NCI-H1417 (cell line): ENCODE results near the gene CXCR6.

Experiments
- DNase-seq, 3 experiments: peaks; one replicate each; lab custom pipeline; 2025; lab: John Stamatoyannopoulos, UW

Gene CXCR6

DNA sequence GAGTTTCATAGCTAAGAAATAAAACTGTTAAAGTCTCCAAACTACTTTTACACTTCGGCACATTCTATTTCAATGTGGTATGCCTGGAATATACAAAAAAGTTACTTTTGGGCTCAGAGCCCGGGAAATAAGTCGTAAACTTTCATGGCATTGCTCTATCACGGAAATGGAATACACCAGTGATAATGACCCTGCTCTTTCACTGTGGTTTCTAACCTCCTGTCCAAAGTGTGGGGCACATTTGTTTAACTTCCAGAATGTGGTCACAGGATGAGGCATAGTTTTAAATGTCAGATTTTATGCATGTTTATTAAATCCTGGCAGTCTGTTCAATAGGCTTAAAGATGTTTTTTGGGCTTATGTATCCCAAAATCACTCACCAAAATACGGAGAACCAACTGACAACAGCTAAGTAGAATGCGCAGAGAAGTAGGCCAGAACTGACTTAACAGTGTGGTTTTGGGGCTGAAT, 5.1 kb downstream of the CXCR6 start:
- no peak for DNase-seq

DNA sequence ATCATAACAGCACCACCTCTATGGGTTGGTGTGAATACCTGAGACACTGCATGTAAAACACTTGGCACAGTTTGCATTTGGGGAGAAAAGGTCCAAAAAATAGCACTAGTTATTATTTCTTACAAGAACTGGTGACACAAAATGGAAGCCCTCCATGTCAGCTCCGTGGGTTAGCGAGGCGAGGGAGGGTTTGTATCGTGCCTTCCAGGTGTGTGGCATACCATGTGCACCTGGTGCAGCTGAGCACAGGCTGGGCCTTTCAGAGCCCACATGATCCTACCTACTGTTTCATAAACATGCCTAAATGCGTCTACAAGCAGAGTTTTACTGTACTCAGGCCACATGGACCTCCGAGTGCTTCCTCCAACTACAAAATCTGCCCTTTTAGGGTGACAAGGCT, 5.6 kb downstream of the CXCR6 start:
- DNase-seq = no peak

DNA sequence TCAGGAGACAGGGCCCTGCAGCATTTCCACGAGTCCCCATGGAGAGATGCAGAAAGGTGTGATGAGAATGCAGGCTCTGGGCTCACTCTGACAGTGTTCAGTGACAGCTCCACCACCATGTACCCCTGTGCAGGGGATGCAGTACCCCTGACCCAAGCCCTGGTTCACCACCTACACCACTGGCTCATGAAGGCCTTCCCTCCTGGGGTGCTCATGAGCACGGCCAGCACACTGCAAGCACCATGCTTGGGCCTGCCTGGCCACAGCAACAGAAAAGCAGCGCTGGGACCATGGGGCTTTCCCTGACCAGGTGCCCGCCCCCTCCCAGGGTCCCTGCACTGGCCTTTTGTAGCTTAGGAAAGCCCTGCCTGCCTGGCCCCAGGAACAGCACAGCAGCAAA, 6.2 kb downstream of the CXCR6 start:
- no peak for DNase-seq

DNA sequence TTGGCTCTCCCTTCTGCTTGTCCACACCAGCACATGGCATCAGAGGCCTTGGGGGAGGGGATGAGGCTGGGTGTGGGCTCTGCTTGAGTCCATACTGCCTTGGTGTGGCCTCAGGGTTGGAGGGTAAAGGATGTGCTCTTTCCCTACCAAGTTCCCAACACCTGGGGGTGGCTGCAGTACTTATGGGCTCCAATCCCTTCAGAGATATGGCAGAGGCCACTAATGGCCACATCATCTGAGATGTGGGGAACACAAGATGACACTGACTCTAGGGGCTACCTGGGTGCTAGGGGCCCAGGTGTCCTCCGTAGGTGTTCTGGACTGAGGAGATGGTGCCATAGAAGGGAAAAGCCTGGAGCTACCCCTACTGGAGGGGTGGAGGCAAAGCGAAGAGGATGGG, 6.9 kb downstream of the CXCR6 start:
- DNase-seq = no peak

DNA sequence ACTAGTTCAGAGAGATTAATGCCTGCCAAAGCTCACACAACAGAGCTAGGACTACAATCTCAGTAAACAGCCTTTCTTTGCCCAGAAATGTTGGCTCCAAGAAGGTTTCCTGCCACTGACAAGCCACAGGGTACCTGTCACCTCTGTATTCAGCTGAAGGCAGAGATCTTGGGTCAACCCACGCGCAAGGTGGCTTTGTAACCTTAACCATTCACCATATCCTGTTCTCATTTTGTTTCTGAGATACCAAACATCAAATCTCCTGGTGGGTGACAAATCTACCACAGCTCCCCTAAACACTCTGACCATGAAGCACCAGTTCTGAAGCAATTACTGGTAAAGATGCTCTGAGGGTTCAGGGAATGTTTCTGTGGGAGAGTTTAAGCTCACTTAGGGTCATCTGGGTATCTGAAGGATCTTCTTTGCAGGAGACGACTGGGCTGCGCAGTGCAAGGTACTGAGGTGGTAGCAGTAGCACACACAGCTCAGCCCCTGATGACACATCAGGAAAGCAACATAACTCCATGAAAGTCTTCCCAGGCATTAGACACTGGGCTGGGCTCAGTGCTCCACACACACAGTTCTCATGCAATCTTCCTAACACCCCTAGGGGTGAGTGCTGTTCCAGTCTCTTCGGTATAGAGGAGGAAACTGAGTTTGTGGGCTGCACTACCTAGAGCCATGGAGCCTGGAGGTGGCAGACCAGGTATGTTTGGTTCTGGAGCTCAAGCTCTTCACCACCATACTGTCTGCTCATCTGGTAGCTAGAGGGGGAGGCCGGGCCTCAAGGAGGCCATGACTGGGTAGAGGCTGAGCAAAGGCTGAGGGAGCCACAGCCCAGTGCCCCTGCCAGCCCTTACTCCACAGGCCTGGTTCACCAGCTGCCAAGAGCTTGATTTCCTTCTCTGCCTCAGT, 7.7 kb downstream of the CXCR6 start:
- DNase-seq = no peak

DNA sequence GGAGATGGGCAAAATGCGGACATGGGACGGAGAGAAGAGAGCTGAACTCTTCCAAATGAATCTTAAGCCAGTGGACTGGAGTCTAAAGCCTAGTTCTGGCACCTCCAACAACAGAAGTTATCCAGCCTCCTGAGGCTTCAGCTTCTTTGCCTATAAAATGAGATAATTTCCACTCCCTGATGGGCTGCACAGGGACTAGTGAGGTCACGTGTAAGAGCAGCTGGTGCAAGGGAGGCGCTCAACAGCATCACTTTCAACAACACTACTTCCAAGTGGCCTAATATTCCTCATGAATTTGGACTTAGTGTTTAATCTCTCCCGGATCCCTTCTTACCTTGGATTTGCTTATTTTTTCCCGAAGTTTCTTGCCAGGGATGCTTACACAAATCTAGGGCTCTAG, 8.7 kb downstream of the CXCR6 start:
- DNase-seq = no peak

DNA sequence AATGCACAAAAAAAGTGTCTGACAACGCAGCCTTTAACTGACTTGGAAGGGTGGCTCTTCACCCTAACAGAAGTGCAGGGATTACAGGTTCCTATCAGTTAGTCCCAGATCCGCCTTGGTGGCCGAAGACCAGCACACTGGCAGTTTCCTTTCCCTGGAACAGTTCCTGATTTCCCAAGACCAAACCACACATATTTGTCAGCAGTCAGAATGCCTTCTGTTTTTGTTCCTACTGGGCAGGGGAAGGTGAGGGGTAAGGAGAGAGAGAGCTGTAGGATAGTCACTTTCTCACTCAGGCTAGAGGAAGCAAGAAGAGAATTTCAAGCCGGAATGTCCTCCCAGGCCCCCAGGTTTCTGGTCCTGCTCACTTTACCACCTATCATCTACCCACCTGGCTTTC, 9.2 kb downstream of the CXCR6 start:
- DNase-seq = no peak

DNA sequence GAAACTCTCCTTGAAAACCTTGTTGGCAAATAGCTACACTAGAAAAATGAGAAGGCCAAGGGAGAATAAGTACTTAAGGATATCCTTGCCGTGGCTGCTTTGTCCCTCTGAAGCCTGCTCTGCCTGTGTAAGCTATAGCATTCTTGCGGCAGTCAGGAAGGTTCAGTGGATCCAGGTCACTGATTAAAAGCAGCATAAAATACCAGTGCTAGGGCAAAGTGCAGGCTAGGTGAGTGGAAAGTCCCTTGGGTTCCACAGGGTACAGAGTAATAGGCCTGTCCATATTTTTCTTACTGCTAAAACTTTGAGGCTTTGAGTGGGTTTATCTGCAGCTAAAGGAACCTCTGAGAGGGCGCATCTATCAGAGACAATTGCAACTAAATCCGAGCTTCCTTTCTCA, 10.3 kb downstream of the CXCR6 start:
- no peak for DNase-seq

DNA sequence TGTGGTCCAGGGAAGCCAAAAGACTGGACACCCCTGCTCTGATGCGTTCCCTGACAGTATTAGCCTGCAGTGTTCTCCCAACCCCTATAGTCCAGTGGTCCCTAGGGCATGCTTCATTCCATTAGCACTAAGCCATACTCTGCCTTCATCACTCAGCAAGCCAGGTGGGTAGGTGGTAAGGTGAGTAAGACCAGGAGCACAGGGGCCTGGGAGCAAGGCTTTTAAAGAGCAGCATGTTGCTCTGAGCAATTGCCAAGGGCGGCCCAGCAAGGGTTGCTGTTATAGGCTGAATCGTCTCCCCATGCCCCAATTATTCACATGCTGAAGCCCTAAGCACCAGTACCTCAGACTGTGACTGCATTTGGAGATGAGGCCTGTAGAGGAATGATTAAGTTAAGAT, 11.0 kb downstream of the CXCR6 start:
- no peak for DNase-seq

DNA sequence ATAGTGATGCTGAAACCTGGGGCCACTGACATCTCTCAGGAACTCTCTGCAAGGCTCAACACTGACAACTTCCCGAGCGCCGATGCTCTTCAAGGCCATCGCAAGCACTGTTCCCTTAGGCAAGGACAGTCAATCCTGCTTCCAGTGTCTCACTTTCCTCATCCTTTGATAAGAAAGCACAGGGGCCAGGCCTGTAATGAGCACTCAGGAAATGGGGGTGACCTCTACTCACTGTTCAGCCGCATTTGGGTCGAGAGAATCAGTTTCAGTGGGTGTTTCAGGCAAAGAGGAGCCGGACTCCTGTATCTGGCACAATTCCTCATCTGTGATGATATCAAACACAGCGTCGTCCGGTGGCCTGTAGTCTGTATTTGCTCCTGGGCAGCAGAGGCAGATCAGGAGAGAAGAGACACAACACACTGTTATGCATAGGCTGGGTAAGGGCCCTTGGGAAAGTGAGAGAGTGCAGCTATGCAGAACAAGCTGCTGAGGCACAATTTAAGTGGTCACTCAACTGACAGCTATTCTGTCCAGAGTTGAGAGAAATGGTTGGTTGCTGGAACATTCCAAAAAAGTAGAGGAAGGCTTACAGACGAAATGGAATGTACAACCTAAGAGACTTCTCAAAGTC, 11.9 kb downstream of the CXCR6 start:
- no peak for DNase-seq

DNA sequence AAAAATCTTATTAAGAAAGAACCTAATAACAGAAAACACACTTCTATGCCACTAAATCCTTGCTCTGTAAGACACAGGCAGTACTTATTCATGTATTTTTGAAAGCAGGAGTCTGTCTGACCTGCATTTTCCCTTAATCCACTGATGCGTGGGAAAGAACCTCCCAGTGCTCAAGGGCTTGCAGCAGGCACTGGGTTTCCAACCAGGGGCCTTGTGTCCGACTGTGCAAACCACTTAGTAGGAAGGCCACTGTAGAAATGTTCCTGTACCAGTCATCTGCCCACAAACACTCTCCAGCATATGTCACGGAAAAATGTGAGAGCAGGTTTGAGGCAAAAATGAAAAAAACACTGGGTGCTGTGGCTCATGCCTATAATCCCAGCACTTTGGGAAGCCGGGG, 12.4 kb downstream of the CXCR6 start:
- no peak for DNase-seq

DNA sequence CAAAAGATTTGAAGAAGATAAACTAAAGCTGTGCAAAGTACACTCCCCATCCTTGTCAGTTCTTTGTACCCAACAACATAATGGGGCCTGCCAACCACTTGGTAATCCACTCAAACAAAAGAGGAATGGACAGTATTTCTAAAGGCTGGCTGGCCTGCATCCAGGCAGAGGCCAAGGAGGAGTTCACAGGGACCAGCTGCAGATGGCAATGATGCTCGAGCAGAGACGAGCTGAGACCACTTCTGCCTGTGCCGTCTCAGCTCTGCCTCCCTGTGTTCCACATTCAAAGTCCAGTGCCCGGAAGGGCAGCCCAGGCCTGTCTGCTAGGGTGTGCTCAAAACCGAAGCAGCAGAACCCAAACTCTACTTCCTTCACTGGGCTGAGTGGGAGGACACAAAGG, 14.3 kb downstream of the CXCR6 start:
- DNase-seq = peak in 1 of 3 experiments; percentile 0

DNA sequence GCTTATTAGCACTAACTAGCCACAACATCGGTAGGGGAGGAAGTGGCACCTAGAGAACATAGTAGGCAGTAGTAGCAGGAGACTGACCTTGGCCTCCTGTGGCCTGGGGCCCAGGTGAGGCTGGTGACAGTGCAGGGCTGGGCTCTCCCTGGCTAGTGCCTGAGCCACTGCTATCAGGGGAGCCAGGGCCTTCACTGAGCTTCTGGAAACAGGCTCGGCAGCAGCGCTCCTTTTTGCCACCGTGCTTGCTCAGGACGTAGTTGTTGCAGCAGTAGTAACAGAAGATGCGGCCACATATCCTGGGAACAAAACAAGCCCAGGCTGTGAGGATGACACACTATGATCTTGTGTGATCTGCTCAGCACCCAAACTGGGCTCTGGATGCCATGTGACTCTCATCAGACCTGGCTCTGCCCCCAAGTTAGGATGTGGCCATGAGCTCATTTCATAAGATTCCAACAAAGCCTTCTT, 15.1 kb downstream of the CXCR6 start:
- DNase-seq = no peak

DNA sequence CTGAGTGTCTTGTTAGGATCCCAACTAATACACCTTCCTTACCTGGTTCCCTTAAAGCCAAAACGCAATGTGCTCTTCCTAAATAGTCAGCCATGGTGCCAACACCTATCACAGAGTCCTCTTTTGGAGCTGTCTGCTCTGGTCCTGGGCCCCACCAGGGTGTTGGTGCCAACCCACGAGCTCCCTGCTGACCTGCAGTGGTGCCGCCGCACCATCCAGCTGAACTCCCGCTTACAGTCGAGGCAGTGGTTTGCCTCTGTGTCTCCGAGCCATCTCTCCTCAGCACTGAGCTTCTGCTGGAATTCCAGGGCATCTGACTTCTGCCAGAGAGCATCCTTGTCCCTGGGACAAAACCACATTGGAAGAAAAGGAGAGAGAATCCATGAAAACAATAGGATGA, 15.9 kb downstream of the CXCR6 start:
- no peak for DNase-seq

DNA sequence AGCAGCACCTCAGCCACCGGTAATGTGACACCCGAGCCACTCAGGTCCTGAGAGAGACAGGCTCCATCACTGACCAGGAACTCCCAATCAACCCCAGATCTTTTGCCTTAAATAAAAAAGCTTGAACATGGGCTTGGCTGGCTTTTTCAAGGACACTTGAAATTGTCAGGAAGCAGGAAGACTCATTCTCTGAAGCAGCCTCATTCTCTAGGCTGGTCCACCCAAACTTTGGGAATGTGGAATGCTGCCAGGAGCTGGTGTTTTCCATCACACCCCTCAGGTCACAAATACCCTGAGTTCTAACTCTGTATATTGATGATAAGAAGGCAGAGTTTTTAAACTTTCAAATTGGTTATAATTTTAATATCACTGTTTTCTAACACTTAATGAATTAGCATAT, 17.0 kb downstream of the CXCR6 start:
- no peak for DNase-seq

DNA sequence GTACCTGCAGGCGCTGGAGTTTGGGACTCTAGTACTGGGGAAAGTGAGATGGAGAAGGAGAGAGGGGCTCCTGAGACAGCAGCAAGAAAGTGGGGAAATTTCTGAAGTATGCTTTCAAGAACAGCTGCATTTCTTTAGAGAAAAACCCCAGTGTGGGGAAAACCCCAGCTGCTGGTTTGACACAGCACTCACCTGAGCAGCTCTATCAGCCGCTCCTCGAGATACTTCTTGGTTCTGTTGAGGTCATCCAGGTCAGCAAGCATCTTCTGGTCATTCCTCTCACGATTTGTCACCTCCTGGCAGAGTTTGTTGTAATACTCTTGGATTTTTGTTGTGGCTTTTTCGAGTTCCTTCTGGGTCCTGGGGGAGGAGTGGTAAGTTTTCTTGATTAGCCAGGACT, 18.8 kb downstream of the CXCR6 start:
- DNase-seq = no peak

DNA sequence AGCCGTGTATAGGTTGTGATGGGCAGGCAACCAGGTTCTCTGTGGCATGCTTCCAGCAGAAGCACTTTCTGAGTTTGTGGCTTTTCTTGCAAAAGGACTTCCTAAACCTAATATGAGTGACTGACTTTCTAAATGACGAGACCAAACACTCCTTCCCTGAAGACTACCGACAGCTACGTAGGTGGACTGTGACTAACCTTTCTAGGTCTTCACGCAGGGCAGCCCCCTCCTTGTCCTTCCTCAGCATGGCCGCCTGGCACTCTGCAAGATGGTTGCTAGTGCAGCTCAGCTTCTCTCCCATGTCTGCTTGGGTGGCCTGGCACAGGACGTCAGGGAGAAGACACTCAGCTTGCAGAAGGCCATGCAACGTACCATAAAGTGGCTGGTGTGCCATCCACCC, 20.9 kb downstream of the CXCR6 start:
- no peak for DNase-seq

DNA sequence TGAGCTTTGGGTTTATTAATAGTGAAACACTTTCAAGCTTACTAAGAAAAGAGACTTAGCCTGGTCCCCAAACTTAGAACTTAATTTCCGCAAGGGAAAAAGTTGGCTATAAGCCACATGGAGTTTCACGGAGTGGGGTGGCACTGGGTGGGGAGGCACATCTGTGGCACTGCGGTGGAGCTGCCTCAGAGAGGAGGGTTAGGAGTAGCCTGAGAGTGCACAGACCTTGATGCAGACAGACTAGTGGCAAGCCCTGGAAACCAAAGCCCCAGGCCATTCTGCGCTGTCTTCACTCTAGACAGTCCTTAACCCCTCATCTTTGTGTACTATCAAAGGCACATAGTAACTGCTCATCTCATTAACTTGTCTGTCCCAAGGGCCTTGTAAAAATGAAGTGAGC, 22.0 kb downstream of the CXCR6 start:
- no peak for DNase-seq

DNA sequence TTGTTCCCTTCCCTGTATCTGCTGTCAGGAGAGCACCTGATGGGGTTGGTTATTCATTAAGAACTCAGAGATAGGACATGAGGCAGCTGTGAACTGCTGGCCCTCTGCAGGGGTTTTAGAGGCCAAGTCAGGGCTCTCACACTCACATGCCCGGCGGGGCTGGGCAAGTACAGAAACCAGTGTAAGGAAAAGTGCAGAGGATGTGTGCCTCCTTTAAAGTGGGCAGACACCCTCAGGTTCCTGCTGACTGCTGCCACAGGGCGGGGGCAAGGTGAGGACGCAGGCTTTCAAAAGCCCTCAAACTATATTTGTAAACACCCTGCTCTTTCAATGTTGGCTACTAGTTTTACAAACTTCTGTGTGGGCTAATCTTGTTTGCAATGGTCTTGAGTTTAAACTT, 22.4 kb downstream of the CXCR6 start:
- DNase-seq = no peak

DNA sequence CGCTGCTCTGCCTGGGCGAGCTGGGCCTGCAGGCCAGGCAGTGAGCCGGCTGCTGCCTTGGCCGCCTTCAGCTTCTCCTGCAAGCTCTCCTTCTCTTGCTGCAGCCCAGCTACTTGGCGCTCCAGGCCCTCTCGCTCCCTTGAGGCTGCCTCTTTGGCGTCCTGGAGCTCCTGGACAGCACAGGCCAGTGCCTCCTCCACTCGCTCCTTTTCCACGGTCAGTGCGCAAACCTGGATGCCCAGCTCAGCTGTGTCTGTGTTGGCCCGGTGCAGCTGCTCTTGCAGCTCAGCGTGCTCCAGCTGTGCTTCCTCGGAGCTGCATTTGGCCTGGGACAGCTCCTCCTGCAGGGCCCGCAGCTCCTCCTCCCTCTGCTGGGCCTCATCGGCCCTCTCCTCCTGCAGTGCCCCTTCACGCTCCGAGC, 23.1 kb downstream of the CXCR6 start:
- DNase-seq = no peak

DNA sequence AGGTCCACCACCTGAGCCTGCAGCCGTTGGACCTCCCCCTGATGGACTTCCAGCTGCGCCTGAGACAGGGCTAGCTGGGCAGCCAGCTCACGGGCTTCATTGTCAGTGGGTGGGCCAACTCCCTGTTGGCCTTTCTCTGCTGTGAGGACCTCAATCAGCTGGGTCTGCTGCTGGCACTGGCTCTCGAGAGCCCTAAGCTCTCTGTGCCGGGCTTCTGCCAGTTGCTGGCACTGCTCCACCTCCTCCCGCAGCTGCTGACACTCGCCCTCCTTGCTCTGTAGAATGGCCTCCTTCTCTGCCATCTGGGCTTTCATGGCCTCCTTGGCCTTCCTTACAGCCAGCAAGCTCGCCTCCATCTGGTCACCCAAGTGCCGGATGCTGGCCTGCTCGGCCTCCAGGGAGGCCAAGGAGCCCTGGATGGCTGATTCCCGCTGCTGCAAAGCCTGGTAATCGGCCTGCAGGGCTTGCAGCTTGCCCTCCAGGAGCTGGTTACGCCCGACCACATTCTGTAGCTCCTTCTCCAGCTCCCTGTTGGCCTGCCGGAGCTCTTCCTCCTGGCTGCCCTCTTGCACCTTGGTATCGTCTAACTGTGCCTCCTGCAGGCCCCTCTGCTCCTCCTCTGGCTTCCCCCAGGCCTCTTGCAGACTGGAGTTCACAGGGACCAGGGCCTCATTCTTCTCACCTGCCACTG, 23.8 kb downstream of the CXCR6 start:
- DNase-seq = no peak

DNA sequence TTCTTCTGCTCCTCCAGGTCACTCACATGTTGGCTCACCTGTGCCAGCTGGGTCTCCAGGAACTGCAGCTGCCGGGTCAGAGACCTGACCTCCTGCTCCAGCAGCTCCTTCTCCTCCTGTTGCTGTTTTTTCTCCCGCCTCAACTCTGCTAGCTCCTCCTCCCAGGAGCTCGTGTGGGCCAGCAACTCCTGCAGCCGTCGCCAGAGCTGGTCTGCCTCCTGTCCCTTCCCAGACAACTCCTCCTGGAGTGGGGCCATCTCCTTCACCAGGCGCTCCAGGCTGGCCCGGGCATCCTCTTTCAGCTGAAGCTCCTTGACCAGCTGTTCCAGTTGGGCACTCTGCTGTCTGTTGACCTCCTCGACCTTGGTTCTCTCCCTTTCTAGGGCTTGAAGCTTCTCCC, 24.5 kb downstream of the CXCR6 start:
- DNase-seq = no peak

DNA sequence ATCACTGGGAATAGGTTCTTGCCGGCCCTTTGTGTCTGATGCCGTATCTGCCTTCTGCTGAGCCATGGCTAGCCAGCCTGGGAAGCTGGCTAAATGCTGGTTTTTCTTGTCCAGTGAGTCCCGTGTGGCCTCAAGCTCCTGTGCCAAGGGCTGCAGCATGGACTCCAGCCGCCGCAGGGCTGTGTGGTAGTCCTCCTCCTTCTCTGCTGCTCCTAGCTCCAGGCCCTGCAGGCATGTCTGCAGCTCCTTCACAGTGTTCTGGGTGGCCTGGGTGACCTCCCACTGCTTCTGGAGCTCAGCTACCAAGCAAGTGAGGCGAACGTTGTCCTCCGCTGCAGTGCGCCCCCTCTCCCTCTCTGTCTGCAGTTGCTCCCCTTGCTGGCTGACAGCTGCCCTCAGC, 24.9 kb downstream of the CXCR6 start:
- DNase-seq = no peak
